H1 (cell line): Measurements from ENCODE around the gene LTBP4. TPM values are rescaled to one million over a fixed set of nuclear protein-coding genes. Genes with fewer than 3 reads are reported as not detected.

ENCODE experiments used
- ASH2L ChIP-seq: fragments of 200-600, 300-600 bp; sonication (generic); IDR thresholded peaks from one replicate; pipeline ENCODE4 v1.7.1; 2017; ENCODE audit warnings: low read length
- ATF3 ChIP-seq: IDR thresholded peaks from 2 replicates; pipeline ENCODE4 v1.6.1; 2011; ENCODE audit warnings: low read depth, mild to moderate bottlenecking, low read length; ENCODE audit not compliant: insufficient read depth
- CTCF ChIP-seq, 3 experiments: IDR thresholded peaks; 1 replicate in 2 of 3; 2 replicates in 1 of 3; pipeline versions ENCODE4 v1.5.1 to v1.6.1; 2011; ENCODE audit warnings: low read length in 3 of 3, mild to moderate bottlenecking in 3 of 3, inconsistent platforms in 2 of 3, low read depth in 1 of 3, moderate library complexity in 1 of 3; ENCODE audit not compliant: insufficient read depth in 1 of 3; ENCODE audit errors: control extremely low read depth in 1 of 3
- EGR1 ChIP-seq: IDR thresholded peaks from 2 replicates; pipeline ENCODE4 v1.6.1; 2011; ENCODE audit warnings: low read depth, low read length, borderline replicate concordance
- FOSL1 ChIP-seq: IDR thresholded peaks from 2 replicates; pipeline ENCODE4 v1.6.1; 2011; ENCODE audit warnings: mild to moderate bottlenecking, low read depth, low read length, moderate library complexity; ENCODE audit not compliant: insufficient read depth
- HDAC2 ChIP-seq, 2 experiments: fragments of 300-600 bp in 1 of 2; sonication (generic) in 1 of 2; IDR thresholded peaks; 2 replicates each; pipeline ENCODE4 v1.6.1; 2011 to 2012; ENCODE audit warnings: low read depth in 2 of 2, low read length in 2 of 2, mild to moderate bottlenecking in 2 of 2, moderate library complexity in 2 of 2, borderline replicate concordance in 1 of 2, inconsistent platforms in 1 of 2
- SAP30 ChIP-seq: fragments of 300-600 bp; sonication (generic); IDR thresholded peaks from 2 replicates; pipeline ENCODE4 v1.7.1; 2012; ENCODE audit warnings: low read length, moderate library complexity, mild to moderate bottlenecking, inconsistent platforms; ENCODE audit not compliant: insufficient read depth, insufficient replicate concordance
- SIRT6 ChIP-seq: IDR thresholded peaks from one replicate; pipeline ENCODE4 v1.7.1; 2012; ENCODE audit warnings: low read length, inconsistent platforms
- SP2 ChIP-seq: IDR thresholded peaks from 2 replicates; pipeline ENCODE4 v1.6.1; 2012; ENCODE audit warnings: mild to moderate bottlenecking, low read length, inconsistent platforms
- SRF ChIP-seq: IDR thresholded peaks from 2 replicates; pipeline ENCODE4 v1.6.1; 2011; ENCODE audit warnings: mild to moderate bottlenecking, low read depth, low read length, moderate library complexity
- TCF12 ChIP-seq: IDR thresholded peaks from 2 replicates; pipeline ENCODE4 v1.6.1; 2011; ENCODE audit warnings: low read depth, mild to moderate bottlenecking, low read length
- USF2 ChIP-seq: IDR thresholded peaks from 2 replicates; pipeline ENCODE4 v1.6.1; 2011; ENCODE audit warnings: low read length, improper control_type of control experiment
- polyA plus RNA-seq, 7 experiments: library from polyadenylated mRNA; depleted of rRNA in 3 of 7; stranded (reverse) in 5 of 7; unstranded in 2 of 7; fragments of >200 nt in 5 of 7; fragments of 200-250 nt in 2 of 7; gene quantifications; 1 replicate in 5 of 7; 2 replicates in 1 of 7; 4 replicates in 1 of 7; pipeline versions ENCODE4 v1.2.1 to v1.2.3, GENCODE V29; 2011 to 2013; ENCODE audit warnings: missing spikeins in 2 of 7, mixed read lengths in 2 of 7
- total RNA-seq: library from RNA; stranded (reverse); fragmentation: NEBNext Ultra II Directional; extraction: Animal tissue kit (Norgen Biotek cat#: 25700); gene quantifications from 2 replicates; pipeline ENCODE4 v1.2.1, GENCODE V29; 2021

The LTBP4 gene
- total and polyA plus RNA-seq, 2 of the 8 experiments (the other 6 are each of a cell fraction or from before 2014, with no cell fraction given) = 54.5 to 77.1 TPM

GRCh38 chr19:40576585-40577451 lies 24.4 kb upstream of the LTBP4 start, which contains the start of gene SHKBP1 (continued):
- TF ChIP-seq ASH2L (peak; percentile 66), HDAC2 (IDR thresholded peaks at IDR 0.05; ENCODE audit: borderline replicate concordance in 1 of 2, low read depth in 2 of 2, low read length in 2 of 2) (peak; percentile 13 to 22; a peak in 1 of 4 replicates), FOSL1 (no peak), CTCF (IDR thresholded peaks at IDR 0.05; ENCODE audit: control extremely low read depth in 1 of 3, insufficient read depth in 1 of 3, low read depth in 1 of 3, low read length in 3 of 3) (no peak), ATF3 (no peak), USF2 (no peak), SP2 (peak; percentile 89), SIRT6 (no peak), SRF (no peak), TCF12 (no peak), EGR1 (no peak), SAP30 (no peak)
